Activated T-helper 1 cell treated with anti-CD3 and anti-CD28 coated beads, Interleukin-2, amount 50 U/mL, for 16 hours (primary cell): Measurements from ENCODE around the gene FAM236C.
"Not testable (repeated sequence)": the region's sequence is repeated elsewhere in the genome, so short reads cannot be mapped to it uniquely, and the experiment has no call there.

Source experiments
- DNase-seq, 2 donors: peaks; one replicate each; pipeline ENCODE4 v3.0.0-alpha.2; 2020; ENCODE audit warnings: low read depth in 1 of 2, low spot score in 1 of 2

FAM236C gene

GRCh38 chrX:72912315-72912714, at the start of gene FAM236C:
TSS of gene FAM236C (plus strand) at chrX:72912615. CDS start at chrX:72912715, 100 bp downstream.
- not testable (repeated sequence) for DNase-seq

GRCh38 chrX:72882898-72883297, 29.5 kb upstream of the FAM236C start:
- DNase-seq = not testable (repeated sequence)

- not testable (repeated sequence) for DNase-seq
These were observed 22.7 kb upstream of the FAM236C start for GRCh38 chrX:72889740-72890139.

- not testable (repeated sequence) for DNase-seq
These were observed 3.7 kb downstream of the FAM236C start for GRCh38 chrX:72916096-72916495.

GRCh38 chrX:72932283-72932682, 19.9 kb downstream of the FAM236C start:
- not testable (repeated sequence) for DNase-seq

GRCh38 chrX:72936455-72936854, 24.0 kb downstream of the FAM236C start:
- DNase-seq = not testable (repeated sequence)

GRCh38 chrX:72936882-72937455, 24.6 kb downstream of the FAM236C start:
- DNase-seq = not testable (repeated sequence)

- not testable (repeated sequence) for DNase-seq
These were observed 25.5 kb downstream of the FAM236C start, which contains the start of gene FAM236A for GRCh38 chrX:72937906-72938305. TSS of gene FAM236A (plus strand) at chrX:72938206. CDS start at chrX:72938263, 57 bp downstream.

GRCh38 chrX:72942272-72942671, 29.9 kb downstream of the FAM236C start:
- DNase-seq = not testable (repeated sequence)

GRCh38 chrX:72943035-72943818, 30.8 kb downstream of the FAM236C start:
- not testable (repeated sequence) for DNase-seq

- DNase-seq = not testable (repeated sequence)
These were observed 31.4 kb downstream of the FAM236C start, which contains the start of gene DMRTC1 for GRCh38 chrX:72943819-72944169. TSS of gene DMRTC1 (minus strand) at chrX:72943837. CDS start at chrX:72875694, 68,143 bp downstream.

GRCh38 chrX:72959971-72960370, 47.6 kb downstream of the FAM236C start:
- DNase-seq = not testable (repeated sequence)
